GM20431 (cell line): ENCODE data around the gene FPGS.

Experiments
- in situ Hi-C: fragments of 300-500 bp; cut with MseI, MboI; formaldehyde crosslinking; loops from one replicate; pipeline ENCODE4 v1.15.0; 2020; ENCODE audit warnings: low sequenced_read_pairs; ENCODE audit not compliant: unreplicated experiment

The FPGS gene

GRCh38 chr9:127809540-127810377, 7.1 kb downstream of the FPGS start:
- in situ Hi-C loops: no loop called here

- in situ Hi-C loops: no loop called here
Measured at GRCh38 chr9:127810378-127811187, 7.9 kb downstream of the FPGS start.

- in situ Hi-C loops: no loop called here
Measured at GRCh38 chr9:127812011-127812410, 9.3 kb downstream of the FPGS start.

- in situ Hi-C loops: no loop called here
Measured at GRCh38 chr9:127812936-127813675, 10.4 kb downstream of the FPGS start.

GRCh38 chr9:127813686-127814226, 11.1 kb downstream of the FPGS start:
- in situ Hi-C loops: no loop called here

GRCh38 chr9:127814619-127815511, 12.2 kb downstream of the FPGS start:
- in situ Hi-C loops: no loop called here

GRCh38 chr9:127815512-127816361, 13.1 kb downstream of the FPGS start:
- in situ Hi-C loops: no loop called here

- in situ Hi-C loops: no loop called here
Measured at GRCh38 chr9:127816362-127816725, 13.7 kb downstream of the FPGS start.

GRCh38 chr9:127816728-127817127, 14.0 kb downstream of the FPGS start:
- in situ Hi-C loops: no loop called here

GRCh38 chr9:127817881-127818434, 15.3 kb downstream of the FPGS start:
- in situ Hi-C loops: no loop called here

- in situ Hi-C loops: no loop called here
Measured at GRCh38 chr9:127818574-127818973, 15.9 kb downstream of the FPGS start.

GRCh38 chr9:127822108-127822507, 19.4 kb downstream of the FPGS start:
- in situ Hi-C loops: no loop called here

GRCh38 chr9:127825319-127826051, 22.8 kb downstream of the FPGS start:
- in situ Hi-C loops: no loop called here

GRCh38 chr9:127826253-127826913, 23.7 kb downstream of the FPGS start:
- in situ Hi-C loops: no loop called here

- in situ Hi-C loops: no loop called here
Measured at GRCh38 chr9:127828262-127829031, 25.8 kb downstream of the FPGS start.

- in situ Hi-C loops: no loop called here
Measured at GRCh38 chr9:127829205-127829906, 26.7 kb downstream of the FPGS start.
